GM18870 (cell line): ENCODE data around the gene CHST12.

ENCODE experiments used
- ATAC-seq: cut with Tn5 transposase; IDR thresholded peaks from one replicate; pipeline ENCODE4 v1.9.1; 2021; ENCODE audit warnings: moderate library complexity; ENCODE audit not compliant: unreplicated experiment

The CHST12 gene

GRCh38 chr7:2433713-2434550 is 30.5 kb downstream of the CHST12 start:
- no peak for ATAC-seq

GRCh38 chr7:2435146-2435545 is 31.7 kb downstream of the CHST12 start:
- no peak for ATAC-seq

GRCh38 chr7:2436341-2437104 is 33.1 kb downstream of the CHST12 start:
- no peak for ATAC-seq

- no peak for ATAC-seq
These were observed 33.7 kb downstream of the CHST12 start for GRCh38 chr7:2437136-2437535.

GRCh38 chr7:2437537-2438148 is 34.2 kb downstream of the CHST12 start:
- no peak for ATAC-seq

- ATAC-seq, result no peak
These were observed 34.8 kb downstream of the CHST12 start for GRCh38 chr7:2438186-2438585.

GRCh38 chr7:2438775-2439174 is 35.4 kb downstream of the CHST12 start:
- ATAC-seq, result no peak

- ATAC-seq, result no peak
These were observed 37.3 kb downstream of the CHST12 start for GRCh38 chr7:2440608-2441245.

GRCh38 chr7:2441430-2442058 is 38.1 kb downstream of the CHST12 start:
- no peak for ATAC-seq

GRCh38 chr7:2443491-2443890 is 40.1 kb downstream of the CHST12 start:
- no peak for ATAC-seq

- ATAC-seq, result no peak
These were observed 41.1 kb downstream of the CHST12 start for GRCh38 chr7:2444476-2444875.

- no peak for ATAC-seq
These were observed 41.6 kb downstream of the CHST12 start for GRCh38 chr7:2445047-2445446.

- ATAC-seq, result no peak
These were observed 42.6 kb downstream of the CHST12 start for GRCh38 chr7:2445898-2446555.

- ATAC-seq, result no peak
These were observed 43.3 kb downstream of the CHST12 start for GRCh38 chr7:2446676-2447075.

GRCh38 chr7:2450198-2451107 is 47.0 kb downstream of the CHST12 start:
- ATAC-seq, result no peak

GRCh38 chr7:2451171-2452073 is 48.0 kb downstream of the CHST12 start:
- ATAC-seq, result no peak

GRCh38 chr7:2452074-2452507 is 48.7 kb downstream of the CHST12 start:
- no peak for ATAC-seq

GRCh38 chr7:2452643-2453270 is 49.3 kb downstream of the CHST12 start:
- ATAC-seq, result no peak
